GM23338 (cell line): ENCODE data around the gene PPP6R3. TPM values are rescaled to one million over a fixed set of nuclear protein-coding genes. Genes with fewer than 3 reads are reported as not detected.

ENCODE experiments used
- ATAC-seq: fragments of 200-7000 bp; cut with Tn5 transposase; 3 replicates; pipeline ENCODE4 v1.9.1; 2020
- DNase-seq: peaks from one replicate; pipeline ENCODE4 v3.0.0-alpha.2; 2015; ENCODE audit warnings: low spot score
- H2AFZ ChIP-seq: fragments of 200-600 bp; sonication (generic); 2 replicates; pipeline ENCODE4 v1.8.0; 2016; ENCODE audit warnings: antibody characterized with exemption, mild to moderate bottlenecking, moderate library complexity
- H3F3A ChIP-seq: fragments of 200-600 bp; sonication (generic); replicated peaks from 2 replicates; pipeline ENCODE4 v1.8.0; 2017; ENCODE audit warnings: antibody characterized with exemption, mixed run types, low read depth
- H3K27ac ChIP-seq: fragments of 200-600 bp; sonication (generic); 2 replicates; pipeline ENCODE4 v1.6.1; 2016; ENCODE audit warnings: low read depth
- H3K27me3 ChIP-seq: fragments of 200-600 bp; sonication (generic); 2 replicates; pipeline ENCODE4 v1.8.0; 2016; ENCODE audit warnings: mild to moderate bottlenecking, mixed run types, moderate library complexity; ENCODE audit not compliant: insufficient read depth
- H3K36me3 ChIP-seq: fragments of 200-600 bp; sonication (generic); 2 replicates; pipeline ENCODE4 v1.8.0; 2016; ENCODE audit warnings: mild to moderate bottlenecking; ENCODE audit not compliant: insufficient read depth
- H3K4me1 ChIP-seq: fragments of 200-600 bp; sonication (generic); 2 replicates; pipeline ENCODE4 v1.8.0; 2016; ENCODE audit warnings: mild to moderate bottlenecking, moderate library complexity; ENCODE audit not compliant: insufficient read depth
- H3K4me2 ChIP-seq: fragments of 200-600 bp; sonication (generic); 2 replicates; pipeline ENCODE4 v1.7.1; 2017; ENCODE audit warnings: mixed run types
- H3K4me3 ChIP-seq: fragments of 200-600 bp; sonication (generic); 2 replicates; pipeline ENCODE4 v1.6.1; 2016; ENCODE audit warnings: mixed run types
- H3K79me2 ChIP-seq: fragments of 200-600 bp; sonication (generic); replicated peaks from 2 replicates; pipeline ENCODE4 v1.8.0; 2017; ENCODE audit warnings: mild to moderate bottlenecking; ENCODE audit not compliant: insufficient read depth
- H3K9me2 ChIP-seq: fragments of 200-600 bp; sonication (generic); 2 replicates; pipeline ENCODE4 v1.8.0; 2017; ENCODE audit not compliant: insufficient read depth
- H4K20me1 ChIP-seq: fragments of 200-600 bp; sonication (generic); replicated peaks from 2 replicates; pipeline ENCODE4 v1.8.0; 2017; ENCODE audit warnings: mild to moderate bottlenecking; ENCODE audit not compliant: insufficient read depth
- H3K27ac Mint-ChIP-seq: 2 replicates; pipeline ENCODE4 v1.8.0; 2020; ENCODE audit warnings: inconsistent platforms, mild to moderate bottlenecking, moderate library complexity, mixed read lengths
- H3K27me3 Mint-ChIP-seq: 3 replicates; pipeline ENCODE4 v1.8.0; 2022; ENCODE audit warnings: low read depth, mild to moderate bottlenecking, moderate library complexity, mixed read lengths, inconsistent platforms; ENCODE audit not compliant: insufficient read depth, poor library complexity
- H3K36me3 Mint-ChIP-seq: 3 replicates; pipeline ENCODE4 v1.8.0; 2021; ENCODE audit warnings: low read depth, mild to moderate bottlenecking, inconsistent platforms, moderate library complexity, mixed read lengths
- H3K4me1 Mint-ChIP-seq: 3 replicates; pipeline ENCODE4 v1.8.0; 2020; ENCODE audit warnings: mild to moderate bottlenecking, inconsistent platforms, mixed read lengths
- H3K4me3 Mint-ChIP-seq: 3 replicates; pipeline ENCODE4 v1.8.0; 2021; ENCODE audit warnings: moderate library complexity, mild to moderate bottlenecking, inconsistent platforms, mixed read lengths
- H3K9me3 Mint-ChIP-seq: 3 replicates; pipeline ENCODE4 v1.8.0; 2020; ENCODE audit warnings: moderate library complexity, mild to moderate bottlenecking, inconsistent platforms, mixed read lengths
- EZH2 ChIP-seq: fragments of 200-600 bp; sonication (generic); IDR thresholded peaks from one replicate; pipeline ENCODE4 v1.8.0; 2017; ENCODE audit warnings: antibody characterized with exemption, mild to moderate bottlenecking, low read depth; ENCODE audit not compliant: unreplicated experiment
- EZH2phosphoT487 ChIP-seq: fragments of 200-600 bp; sonication (generic); IDR thresholded peaks from one replicate; pipeline ENCODE4 v1.8.1; 2018; ENCODE audit warnings: antibody characterized with exemption; ENCODE audit not compliant: unreplicated experiment
- ZNF462 ChIP-seq: fragments of 250-450 bp; sonication (Bioruptor Pico); IDR thresholded peaks from 2 replicates; pipeline ENCODE4 v1.5.0; 2020; ENCODE audit warnings: mild to moderate bottlenecking, moderate library complexity
- polyA plus RNA-seq: library from polyadenylated mRNA; unstranded; fragments of >200 nt; fragmentation: Nextera tagmentation; extraction: Ambion mirVana; gene quantifications from 2 replicates; pipeline ENCODE4 v1.2.1, GENCODE V29; 2016
- total RNA-seq: library from RNA; depleted of rRNA; stranded (reverse); fragments of >200 nt; shearing (Covaris generic); gene quantifications from 2 replicates; pipeline ENCODE4 v1.2.3, GENCODE V29; 2014
- TF ChIP-seq, protein P1 (sequence below): IDR thresholded peaks from one replicate; pipeline ENCODE4 v1.6.1; 2018; ENCODE audit warnings: antibody characterized with exemption; ENCODE audit not compliant: unreplicated experiment

The PPP6R3 gene
- total and polyA plus RNA-seq, 2 experiments from 2014 or later = 170 to 268 TPM

- no peak for ATAC-seq
- Histone ChIP-seq H3K36me3 (peaks cover 6% of the 10 kb centered on the region; the same call in 1 of the 2 replicates), H2AFZ (no peak overlapping the region), H3K27ac (no peak overlapping the region), H3K4me3 (no peak overlapping the region), H3K4me1 (no peaks in the 10 kb centered on the region), H3F3A (no peaks in the 10 kb centered on the region), H3K4me2 (no peak overlapping the region), H3K9me2 (no peaks in the 10 kb centered on the region), H3K27me3 (no peaks in the 10 kb centered on the region), H4K20me1 (no peaks in the 10 kb centered on the region; the same call in 1 of the 2 replicates), H3K79me2 (no peaks in the 10 kb centered on the region)
- H3K9me3 Mint-ChIP-seq = peaks cover 18% of the 10 kb centered on the region
- DNase-seq = no peak
- H3K27ac Mint-ChIP-seq = no peak overlapping the region
- H3K36me3 Mint-ChIP-seq = peaks cover 60% of the 10 kb centered on the region
- no peaks in the 10 kb centered on the region for H3K4me1 Mint-ChIP-seq
- peaks cover 8% of the 10 kb centered on the region for H3K27me3 Mint-ChIP-seq
- H3K4me3 Mint-ChIP-seq = no peak overlapping the region
- TF ChIP-seq ZNF462 (CRISPR knock-in tag) = no peak
Observed at GRCh38 chr11:68425866-68426380, 34.6 kb upstream of the PPP6R3 start.

DNA sequence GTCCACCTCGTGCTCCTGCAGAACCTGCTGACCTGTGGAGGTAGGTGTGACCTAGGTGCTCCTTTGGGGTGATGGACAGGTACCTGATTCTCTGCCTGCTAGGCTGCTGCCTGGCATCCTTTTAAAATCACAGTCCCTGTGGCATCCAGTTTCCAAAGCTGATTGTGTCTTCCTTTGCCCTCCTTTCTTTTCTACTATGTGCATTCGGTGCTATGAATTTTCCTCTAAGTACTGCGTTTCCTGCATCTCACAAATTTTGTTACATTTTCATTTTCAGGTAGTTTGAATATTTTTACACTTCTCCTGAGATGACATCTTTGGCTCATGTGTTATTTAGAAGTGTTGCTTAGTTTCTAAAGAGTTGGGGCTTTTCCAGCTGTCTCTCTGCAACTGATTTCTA lies 30.9 kb upstream of the PPP6R3 start:
- Histone ChIP-seq H3K79me2 (no peaks in the 10 kb centered on the region), H3K36me3 (peaks cover 6% of the 10 kb centered on the region; the same call in 1 of the 2 replicates), H3K27ac (no peak overlapping the region), H3K4me1 (no peaks in the 10 kb centered on the region), H3K4me2 (no peak overlapping the region), H3F3A (no peaks in the 10 kb centered on the region), H3K9me2 (no peaks in the 10 kb centered on the region), H3K4me3 (no peak overlapping the region), H4K20me1 (no peaks in the 10 kb centered on the region; the same call in 1 of the 2 replicates), H2AFZ (no peak overlapping the region), H3K27me3 (no peaks in the 10 kb centered on the region)
- Mint-ChIP-seq H3K27ac (no peak overlapping the region), H3K27me3 (peaks cover 9% of the 10 kb centered on the region), H3K36me3 (peaks cover 55% of the 10 kb centered on the region), H3K4me1 (no peaks in the 10 kb centered on the region), H3K4me3 (no peak overlapping the region), H3K9me3 (peaks cover 18% of the 10 kb centered on the region)
- ATAC-seq (no peak), DNase-seq (no peak)
- TF ChIP-seq EZH2phosphoT487 (no peak), EZH2 (no peak)
- TF ChIP-seq, protein P1, sequence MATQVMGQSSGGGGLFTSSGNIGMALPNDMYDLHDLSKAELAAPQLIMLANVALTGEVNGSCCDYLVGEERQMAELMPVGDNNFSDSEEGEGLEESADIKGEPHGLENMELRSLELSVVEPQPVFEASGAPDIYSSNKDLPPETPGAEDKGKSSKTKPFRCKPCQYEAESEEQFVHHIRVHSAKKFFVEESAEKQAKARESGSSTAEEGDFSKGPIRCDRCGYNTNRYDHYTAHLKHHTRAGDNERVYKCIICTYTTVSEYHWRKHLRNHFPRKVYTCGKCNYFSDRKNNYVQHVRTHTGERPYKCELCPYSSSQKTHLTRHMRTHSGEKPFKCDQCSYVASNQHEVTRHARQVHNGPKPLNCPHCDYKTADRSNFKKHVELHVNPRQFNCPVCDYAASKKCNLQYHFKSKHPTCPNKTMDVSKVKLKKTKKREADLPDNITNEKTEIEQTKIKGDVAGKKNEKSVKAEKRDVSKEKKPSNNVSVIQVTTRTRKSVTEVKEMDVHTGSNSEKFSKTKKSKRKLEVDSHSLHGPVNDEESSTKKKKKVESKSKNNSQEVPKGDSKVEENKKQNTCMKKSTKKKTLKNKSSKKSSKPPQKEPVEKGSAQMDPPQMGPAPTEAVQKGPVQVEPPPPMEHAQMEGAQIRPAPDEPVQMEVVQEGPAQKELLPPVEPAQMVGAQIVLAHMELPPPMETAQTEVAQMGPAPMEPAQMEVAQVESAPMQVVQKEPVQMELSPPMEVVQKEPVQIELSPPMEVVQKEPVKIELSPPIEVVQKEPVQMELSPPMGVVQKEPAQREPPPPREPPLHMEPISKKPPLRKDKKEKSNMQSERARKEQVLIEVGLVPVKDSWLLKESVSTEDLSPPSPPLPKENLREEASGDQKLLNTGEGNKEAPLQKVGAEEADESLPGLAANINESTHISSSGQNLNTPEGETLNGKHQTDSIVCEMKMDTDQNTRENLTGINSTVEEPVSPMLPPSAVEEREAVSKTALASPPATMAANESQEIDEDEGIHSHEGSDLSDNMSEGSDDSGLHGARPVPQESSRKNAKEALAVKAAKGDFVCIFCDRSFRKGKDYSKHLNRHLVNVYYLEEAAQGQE = no peak
